ENCODE data around the gene TMEM47. TPM values are rescaled to one million over a fixed set of nuclear protein-coding genes. Genes with fewer than 3 reads are reported as not detected.

Gene TMEM47
- total RNA-seq, result 8.3 and 44.9 TPM in 2 replicates

GRCh38 chrX:34656842-34657725 lies at the start of gene TMEM47:
Gene TMEM47 (minus strand): TSS chrX:34657285. CDS start chrX:34657029, 256 bp downstream.

